SK-N-SH treated with all-trans-retinoic acid at 6 μM for 48 hours (cell line): ENCODE results near the gene SHISA2.

Source experiments
- ARNTL ChIP-seq: fragments of 450-650 bp; formaldehyde crosslinking; IDR thresholded peaks from 2 replicates; pipeline ENCODE4 v1.5.0; 2020; ENCODE audit warnings: low read depth, mild to moderate bottlenecking, moderate library complexity, borderline replicate concordance
- BACH2 ChIP-seq: fragments of 250-450 bp; sonication (Bioruptor Pico); IDR thresholded peaks from 2 replicates; pipeline ENCODE4 v1.9.0; 2021; ENCODE audit warnings: mild to moderate bottlenecking, borderline replicate concordance
- GLIS3 ChIP-seq: fragments of 250-450 bp; sonication (Bioruptor Pico); IDR thresholded peaks from 2 replicates; pipeline ENCODE4 v1.5.0; 2020; ENCODE audit warnings: mild to moderate bottlenecking, moderate library complexity
- RARB ChIP-seq: fragments of 250-450 bp; sonication (Bioruptor Pico); IDR thresholded peaks from 2 replicates; pipeline ENCODE4 v1.8.0; 2021; ENCODE audit warnings: mild to moderate bottlenecking, moderate library complexity
- TCF4 ChIP-seq: fragments of 250-450 bp; sonication (Bioruptor Pico); IDR thresholded peaks from 2 replicates; pipeline ENCODE4 v1.8.0; 2021; ENCODE audit warnings: mild to moderate bottlenecking, moderate library complexity, borderline replicate concordance
- ZNF70 ChIP-seq: fragments of 450-650 bp; formaldehyde crosslinking; IDR thresholded peaks from 2 replicates; pipeline ENCODE4 v1.5.0; 2020; ENCODE audit warnings: mild to moderate bottlenecking, moderate library complexity
- TF ChIP-seq, protein P1 (sequence below): fragments of 250-450 bp; sonication (Bioruptor Pico); IDR thresholded peaks from 2 replicates; pipeline ENCODE4 v1.8.0; 2020; ENCODE audit warnings: mild to moderate bottlenecking, moderate library complexity, borderline replicate concordance

DNA sequence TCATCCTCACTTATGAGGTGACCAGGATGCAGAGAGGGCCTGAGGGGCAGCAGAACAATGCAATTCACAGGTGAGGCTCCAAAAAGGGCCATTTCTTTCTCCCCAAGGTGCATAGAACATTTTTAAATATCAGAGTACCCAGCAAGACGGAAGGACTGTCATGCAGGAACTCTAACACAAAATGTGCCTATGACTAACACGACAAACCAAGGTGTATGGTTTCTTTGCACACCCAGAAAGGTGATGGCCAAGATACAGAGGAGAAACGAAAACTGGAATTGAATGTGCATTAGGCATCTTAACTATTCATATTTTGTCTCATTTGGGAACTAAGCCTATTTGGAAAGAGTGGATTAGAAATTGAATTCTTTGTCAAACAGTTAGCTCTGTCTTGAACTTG lies 29.9 kb downstream of the SHISA2 start:
- no peak for TF ChIP-seq BACH2 (CRISPR knock-in tag)
- TF ChIP-seq, protein P1, sequence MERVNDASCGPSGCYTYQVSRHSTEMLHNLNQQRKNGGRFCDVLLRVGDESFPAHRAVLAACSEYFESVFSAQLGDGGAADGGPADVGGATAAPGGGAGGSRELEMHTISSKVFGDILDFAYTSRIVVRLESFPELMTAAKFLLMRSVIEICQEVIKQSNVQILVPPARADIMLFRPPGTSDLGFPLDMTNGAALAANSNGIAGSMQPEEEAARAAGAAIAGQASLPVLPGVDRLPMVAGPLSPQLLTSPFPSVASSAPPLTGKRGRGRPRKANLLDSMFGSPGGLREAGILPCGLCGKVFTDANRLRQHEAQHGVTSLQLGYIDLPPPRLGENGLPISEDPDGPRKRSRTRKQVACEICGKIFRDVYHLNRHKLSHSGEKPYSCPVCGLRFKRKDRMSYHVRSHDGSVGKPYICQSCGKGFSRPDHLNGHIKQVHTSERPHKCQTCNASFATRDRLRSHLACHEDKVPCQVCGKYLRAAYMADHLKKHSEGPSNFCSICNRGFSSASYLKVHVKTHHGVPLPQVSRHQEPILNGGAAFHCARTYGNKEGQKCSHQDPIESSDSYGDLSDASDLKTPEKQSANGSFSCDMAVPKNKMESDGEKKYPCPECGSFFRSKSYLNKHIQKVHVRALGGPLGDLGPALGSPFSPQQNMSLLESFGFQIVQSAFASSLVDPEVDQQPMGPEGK (CRISPR knock-in tag): no peak
- TF ChIP-seq RARB: no peak
- no peak for TF ChIP-seq GLIS3
- no peak for TF ChIP-seq TCF4 (CRISPR knock-in tag)
- no peak for TF ChIP-seq ZNF70
- no peak for TF ChIP-seq ARNTL
